ENCODE measurements around the gene GLI3.
A peak's percentile ranks its signal among the peaks of the same experiment; 100 is the strongest.

The GLI3 gene

DNA sequence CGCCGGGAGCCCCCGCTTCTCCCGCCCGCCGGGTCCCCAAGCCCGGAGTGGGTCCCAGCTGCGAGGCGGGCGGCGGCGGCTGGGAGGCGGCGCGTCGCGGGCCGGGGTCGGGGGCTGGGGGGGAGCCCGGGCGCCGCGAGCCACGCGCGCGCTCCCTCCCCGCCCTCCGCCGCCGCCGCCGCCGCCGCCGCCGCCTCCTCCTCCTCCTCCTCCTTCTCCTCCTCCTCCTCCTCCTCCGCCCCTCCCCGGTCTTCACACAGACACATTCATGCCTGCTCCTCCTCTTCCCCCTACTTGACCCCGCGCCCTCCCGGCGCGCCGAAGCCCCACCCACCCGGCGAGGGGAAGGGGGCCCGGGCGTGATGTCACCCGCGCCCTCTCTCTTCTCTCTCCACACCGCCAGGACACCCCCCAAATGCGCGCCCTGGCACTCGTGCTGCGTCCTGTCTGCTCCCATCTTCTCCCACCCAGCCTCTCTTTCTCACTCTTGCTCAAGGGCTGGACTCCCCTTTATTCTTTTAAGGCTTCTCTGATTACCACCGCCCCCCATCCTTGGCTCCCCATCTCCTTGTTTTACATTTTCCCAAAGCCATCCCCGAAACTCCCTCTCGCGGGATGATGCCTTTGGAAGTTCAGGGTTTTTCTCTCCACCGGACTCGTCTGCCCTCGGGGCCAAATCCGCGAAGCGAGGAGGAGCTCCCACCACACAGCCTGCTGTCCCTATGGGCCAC, 967 bp upstream of the GLI3 start:
- intact Hi-C loops (cut with DNase I), result loop anchor here (10.0 kb wide), 1 partner anchor 263 kb away; no protein-coding TSS in a partner anchor
- DNase-seq, result peak in 38 of 42 donors; percentile 19 to 79 (median 52)

DNA sequence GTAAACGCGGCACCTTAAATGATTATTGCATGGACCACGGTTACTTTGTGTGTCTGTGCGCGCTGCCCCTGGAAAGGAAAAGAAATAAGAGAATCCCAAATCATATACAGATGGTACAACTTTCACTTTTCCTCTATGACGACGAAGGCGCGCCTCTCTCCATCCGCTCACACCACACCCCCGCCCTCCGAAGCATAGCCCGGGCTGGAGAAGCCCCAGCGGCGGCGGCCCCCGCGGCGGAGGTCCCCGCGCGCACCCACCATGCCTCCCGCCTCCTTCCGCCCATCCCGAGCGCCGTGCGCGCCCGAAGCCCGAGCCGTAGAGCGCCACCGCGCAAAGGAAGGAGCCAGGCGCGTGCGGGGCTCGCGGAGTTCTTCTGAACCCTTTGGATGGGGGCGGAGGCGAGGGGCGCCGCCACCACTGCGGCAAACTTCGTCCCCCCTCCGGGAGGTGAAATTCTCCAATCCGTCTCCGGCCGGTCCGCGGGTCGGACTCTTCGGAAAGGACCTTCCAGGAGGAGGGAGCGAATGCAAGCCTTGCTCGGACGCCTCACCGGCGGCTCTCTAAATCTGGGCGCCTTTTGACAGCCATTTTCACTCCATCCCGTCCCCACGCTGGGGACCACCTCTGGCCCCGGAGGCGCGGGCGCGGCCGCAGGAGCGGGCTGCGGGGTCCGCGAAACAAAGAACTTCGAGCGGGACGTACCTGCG, 588 bp downstream of the GLI3 start:
- DNase-seq, result peak in 35 of 42 donors; percentile 7 to 72 (median 46)
- intact Hi-C loops (cut with DNase I), result loop anchor here (10.0 kb wide), 1 partner anchor 262 kb away; no protein-coding TSS in a partner anchor

DNA sequence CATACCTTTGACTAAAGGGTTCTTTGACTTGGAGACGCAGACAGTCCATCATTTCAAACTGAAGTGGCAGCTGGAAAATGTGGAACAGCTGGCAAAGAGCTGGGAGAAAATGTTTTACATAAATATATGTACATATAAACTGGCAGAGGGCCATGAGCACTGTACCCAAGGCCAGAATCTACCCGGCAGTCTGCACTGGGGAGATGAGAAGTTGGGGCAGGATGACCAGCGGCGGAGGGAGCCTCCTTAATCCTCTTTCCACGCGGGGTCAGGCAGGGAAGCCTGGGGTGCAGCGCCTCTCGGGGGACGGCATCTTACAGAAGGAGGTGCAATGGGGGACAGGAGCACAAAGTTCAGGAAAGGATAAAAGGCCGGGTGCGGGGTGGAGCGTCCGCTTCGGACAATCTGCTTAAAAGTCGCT, 1.3 kb downstream of the GLI3 start:
- DNase-seq, result peak in 1 of 42 donors; percentile 8
- intact Hi-C loops (cut with DNase I), result loop anchor here (10.0 kb wide), 1 partner anchor 261 kb away; no protein-coding TSS in a partner anchor

DNA sequence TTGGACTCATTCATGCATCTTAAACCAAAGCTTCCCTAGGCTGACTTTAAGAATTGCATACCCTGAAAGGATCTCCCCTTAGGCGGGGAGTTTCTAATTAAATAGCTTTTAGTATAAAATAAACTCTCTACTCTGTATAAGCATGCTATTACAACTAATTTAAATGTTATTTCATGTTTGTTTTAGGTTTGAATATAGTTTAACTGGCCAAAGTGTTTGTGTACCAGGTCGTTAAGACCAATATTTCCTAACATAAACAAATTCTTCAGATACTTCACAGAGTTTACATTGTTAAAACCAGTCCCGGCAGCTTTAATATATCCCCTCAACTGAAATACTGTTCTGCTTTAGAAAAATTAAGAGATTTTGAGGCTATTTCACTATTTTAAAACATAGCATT, 2.3 kb downstream of the GLI3 start:
- no peak for DNase-seq
- intact Hi-C loops (cut with DNase I), result loop anchor here (10.0 kb wide), 1 partner anchor 260 kb away; no protein-coding TSS in a partner anchor

DNA sequence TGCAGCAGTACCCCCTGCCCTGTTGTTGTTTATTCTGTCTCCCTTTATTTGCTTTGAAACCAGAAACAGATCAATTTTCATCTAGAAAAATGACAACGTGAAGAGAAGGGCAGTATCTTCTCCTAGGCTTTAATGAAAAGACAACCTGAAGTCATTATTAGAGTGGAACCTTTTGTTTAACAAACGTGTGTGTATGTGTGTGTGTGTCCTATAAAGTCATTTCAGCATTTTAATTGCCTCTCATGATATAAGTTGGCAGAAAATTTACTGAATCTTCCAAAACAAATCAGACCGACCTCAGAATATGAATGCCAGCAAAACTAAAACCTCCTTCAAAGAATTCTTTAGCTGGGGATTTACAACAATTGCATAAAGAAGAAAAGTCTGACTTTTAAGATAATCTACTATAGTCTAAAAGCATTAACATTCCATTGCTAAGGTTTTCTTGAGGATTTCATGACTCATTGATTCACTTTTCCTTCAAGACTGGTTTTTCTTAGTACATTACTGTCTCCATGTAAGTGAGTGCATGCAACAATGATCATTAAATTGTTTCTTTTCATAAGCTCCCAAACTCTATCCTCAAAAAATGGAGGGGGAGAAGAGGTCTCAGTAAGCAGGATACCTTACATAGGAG, 3.2 kb downstream of the GLI3 start:
- DNase-seq, result no peak
- intact Hi-C loops (cut with DNase I), result loop anchor here (10.0 kb wide), 1 partner anchor 259 kb away; no protein-coding TSS in a partner anchor

DNA sequence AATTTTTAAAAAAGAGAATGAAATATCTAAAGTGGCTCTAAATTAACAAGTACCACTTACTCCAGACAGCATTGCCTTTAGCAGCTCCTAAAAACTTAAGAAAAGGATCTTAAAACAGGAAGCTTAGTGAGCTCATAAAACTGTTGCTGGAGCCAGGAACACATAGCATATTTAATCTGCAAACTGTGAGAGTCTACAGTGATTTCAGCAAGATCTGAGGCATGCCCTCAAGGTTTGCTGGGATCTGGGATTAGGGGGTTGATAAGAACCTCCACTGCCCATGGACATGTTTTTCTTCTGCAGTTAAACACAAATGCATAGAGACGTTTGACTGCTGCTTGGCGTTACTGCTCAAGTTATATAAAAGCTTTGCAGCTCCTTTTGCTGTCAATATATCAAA, 3.8 kb downstream of the GLI3 start:
- DNase-seq, result no peak
- intact Hi-C loops (cut with DNase I), result loop anchor here (10.0 kb wide), 1 partner anchor 258 kb away; no protein-coding TSS in a partner anchor

DNA sequence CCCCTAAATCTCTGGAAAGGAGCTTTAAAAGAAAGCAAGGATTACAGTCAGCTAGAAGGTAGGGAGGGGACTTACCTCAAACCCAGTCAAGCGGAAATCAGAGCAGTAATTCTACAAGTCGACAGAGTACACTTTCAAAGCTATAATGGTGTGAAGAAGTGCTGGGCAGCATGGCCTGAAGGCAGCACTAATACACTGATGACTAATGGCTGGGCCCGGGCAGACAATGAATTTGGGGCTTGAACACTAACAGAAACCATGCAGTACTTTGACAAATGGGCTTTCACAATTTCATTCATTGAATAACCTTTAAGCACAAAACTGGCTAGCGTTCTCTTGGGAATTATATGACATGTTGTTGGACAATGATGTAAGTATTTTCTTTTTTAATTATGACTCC, 4.7 kb downstream of the GLI3 start:
- intact Hi-C loops (cut with DNase I), result loop anchor here (10.0 kb wide), 1 partner anchor 257 kb away; no protein-coding TSS in a partner anchor
- DNase-seq, result peak in 7 of 42 donors; percentile 10 to 67 (median 33)

DNA sequence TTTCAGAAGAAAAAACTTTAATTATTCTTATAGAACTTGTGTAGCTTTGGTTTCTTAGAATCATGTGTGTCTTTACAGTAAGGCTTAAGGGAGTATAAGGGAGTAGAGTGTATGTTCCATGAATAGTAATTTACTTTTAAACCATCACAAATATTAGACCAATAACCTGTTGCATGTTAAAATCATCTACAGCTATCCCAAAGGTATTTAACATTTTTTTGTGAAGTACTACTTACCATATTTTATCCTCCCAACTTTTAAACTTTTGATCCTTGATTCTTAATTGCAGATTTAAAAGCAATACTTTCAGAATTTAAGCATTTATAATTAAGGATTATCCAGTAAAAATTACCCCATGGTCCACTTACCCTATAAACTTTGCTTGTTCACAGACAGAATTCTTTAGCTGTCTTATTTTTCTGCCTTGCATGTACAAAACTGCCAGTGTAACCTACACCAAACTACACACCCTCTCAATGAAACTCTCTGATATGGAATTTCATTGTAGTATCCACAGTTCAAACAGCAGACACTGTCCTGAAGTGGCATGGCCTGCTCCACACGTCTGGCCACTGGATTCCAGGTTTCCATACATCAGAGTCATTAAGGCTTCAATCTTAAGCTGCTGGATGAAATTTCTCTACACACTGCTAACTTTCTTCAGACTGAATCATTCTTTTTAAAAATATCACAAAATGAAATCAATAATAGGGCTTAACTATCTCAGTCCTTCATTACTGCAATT, 5.8 kb downstream of the GLI3 start:
- DNase-seq, result no peak
- intact Hi-C loops (cut with DNase I), result loop anchor here (10.0 kb wide), 1 partner anchor 256 kb away; no protein-coding TSS in a partner anchor

DNA sequence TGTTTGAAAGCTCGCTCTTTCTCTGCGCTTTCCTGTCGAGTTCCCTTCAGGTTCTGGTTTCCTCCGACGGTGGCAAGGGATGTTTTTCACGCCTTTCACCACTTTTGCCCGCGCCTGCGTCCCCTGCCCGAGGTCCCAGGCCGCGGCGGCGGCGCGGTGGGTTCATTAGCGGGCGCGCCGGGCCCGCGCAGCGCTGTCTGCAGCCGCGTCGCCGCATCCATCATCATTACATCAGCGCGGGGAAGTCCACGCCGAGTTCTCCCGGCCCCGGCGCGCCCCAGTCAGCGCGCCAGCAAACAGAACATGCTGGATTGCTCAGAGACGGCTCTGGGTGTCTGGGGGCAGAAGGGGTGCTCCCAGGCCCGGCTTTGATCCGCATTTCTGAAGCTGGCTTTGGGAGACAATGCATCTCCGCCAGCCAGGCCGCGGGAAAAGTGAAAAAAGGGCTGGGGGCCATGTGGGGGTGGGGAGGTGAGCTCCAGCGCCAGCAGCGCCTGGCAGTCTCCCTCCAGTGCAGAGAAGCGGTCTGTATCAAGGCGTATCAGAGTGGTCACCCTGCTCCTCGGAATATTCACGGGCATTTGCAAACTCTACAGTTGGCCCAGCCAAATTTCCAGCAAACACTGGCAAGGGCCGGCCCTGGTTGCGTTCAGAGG, 8.9 kb downstream of the GLI3 start:
- intact Hi-C loops (cut with DNase I), result no loop called here

DNA sequence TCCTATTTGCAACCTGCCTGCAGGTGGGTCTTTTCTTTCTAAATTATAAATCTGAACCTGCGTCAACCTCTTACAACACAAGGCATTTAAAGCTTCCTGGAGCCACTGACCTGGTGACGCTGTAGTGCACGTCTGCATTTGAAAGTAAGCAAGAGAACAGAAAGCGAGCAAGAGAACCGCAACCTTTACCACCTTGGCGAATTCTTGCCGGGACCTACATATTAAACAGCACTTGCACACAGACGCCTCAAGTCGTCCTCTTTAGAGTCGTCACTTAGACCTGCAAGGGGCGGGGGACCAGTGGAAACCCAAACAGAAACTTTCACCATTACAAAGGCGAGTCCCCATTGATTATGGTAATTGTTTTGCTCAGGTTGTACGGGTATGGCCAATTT, 9.5 kb downstream of the GLI3 start:
- no peak for DNase-seq
- intact Hi-C loops (cut with DNase I), result no loop called here

More for the DNA sequence above, 8.9 kb downstream of the GLI3 start:
- DNase-seq, result peak in 22 of 42 donors; percentile 10 to 62 (median 26)

DNA sequence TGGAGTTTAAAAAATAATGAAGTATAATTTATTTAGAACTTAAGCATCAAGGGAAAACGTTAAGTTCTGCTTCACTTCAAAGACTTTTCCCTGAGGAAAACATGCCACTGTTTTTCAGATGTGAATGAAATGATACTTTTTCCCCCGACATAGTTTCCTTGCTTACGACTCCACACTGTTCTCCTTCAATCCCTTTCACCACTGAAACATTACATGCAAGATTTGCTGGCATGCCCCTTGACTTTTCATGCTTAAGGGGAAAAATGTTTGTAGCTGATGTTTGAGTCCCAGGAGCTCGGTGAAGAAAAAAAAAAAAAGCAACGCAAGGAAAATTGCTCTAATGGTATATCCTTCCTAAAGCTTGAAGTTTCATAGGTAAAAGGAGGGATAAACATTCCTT, 10.0 kb downstream of the GLI3 start:
- intact Hi-C loops (cut with DNase I), result no loop called here
- DNase-seq, result no peak

DNA sequence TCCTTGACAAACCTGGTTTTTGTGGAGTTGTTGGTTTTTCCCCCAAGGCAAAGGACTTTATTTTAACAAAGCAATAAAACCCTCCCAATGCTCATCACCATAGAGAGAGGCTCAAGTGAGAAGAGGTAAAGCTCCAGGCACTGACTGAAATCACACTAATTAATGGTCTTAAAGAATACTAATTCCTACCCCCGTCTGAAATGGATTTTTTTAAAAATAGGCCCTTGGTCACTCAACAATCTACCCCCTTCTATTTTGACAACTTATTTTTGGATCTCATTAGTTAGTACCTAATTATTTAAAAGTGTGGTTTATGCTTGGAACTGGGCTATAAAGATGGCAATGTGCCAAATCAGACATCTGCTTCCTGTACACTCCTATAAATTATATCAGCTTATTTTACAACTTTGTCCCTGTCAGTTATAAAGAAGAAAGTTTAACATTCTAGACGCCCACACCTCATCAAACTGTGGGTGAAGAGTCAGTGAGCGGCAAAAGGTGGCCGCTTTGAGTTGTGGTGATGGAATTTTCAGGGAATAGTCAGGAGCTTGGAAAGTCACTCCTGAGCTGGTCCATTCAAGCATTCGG, 10.6 kb downstream of the GLI3 start:
- intact Hi-C loops (cut with DNase I), result no loop called here
- DNase-seq, result no peak

DNA sequence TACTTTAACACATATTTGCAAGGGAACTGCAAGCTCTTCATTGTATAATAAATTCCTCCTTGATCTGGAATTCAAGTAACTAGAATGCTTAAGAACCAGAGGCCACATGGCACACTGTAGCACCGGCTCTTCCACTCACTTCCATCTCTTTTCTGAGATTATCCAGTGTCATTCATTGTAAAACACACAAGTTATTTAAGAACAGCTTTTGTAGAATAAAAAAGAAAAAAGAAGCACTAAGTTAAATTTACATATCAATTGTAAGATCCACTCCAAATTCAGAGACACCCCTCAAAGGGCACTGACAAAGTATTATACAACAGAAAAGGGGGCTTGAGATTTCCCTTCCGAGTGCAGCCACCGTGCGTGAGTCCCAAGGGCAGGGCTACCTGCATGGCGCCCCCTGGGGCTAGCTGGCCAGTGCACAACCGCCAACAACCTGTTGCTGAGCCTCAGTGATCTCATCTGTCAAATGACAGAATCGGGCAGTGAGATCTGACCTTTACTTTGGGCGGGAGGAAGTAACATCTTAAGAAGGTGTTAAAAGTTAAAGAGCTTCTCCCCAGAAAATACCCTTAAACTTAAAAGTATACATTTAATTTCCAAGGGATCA, 12.5 kb downstream of the GLI3 start:
- intact Hi-C loops (cut with DNase I), result no loop called here
- no peak for DNase-seq

DNA sequence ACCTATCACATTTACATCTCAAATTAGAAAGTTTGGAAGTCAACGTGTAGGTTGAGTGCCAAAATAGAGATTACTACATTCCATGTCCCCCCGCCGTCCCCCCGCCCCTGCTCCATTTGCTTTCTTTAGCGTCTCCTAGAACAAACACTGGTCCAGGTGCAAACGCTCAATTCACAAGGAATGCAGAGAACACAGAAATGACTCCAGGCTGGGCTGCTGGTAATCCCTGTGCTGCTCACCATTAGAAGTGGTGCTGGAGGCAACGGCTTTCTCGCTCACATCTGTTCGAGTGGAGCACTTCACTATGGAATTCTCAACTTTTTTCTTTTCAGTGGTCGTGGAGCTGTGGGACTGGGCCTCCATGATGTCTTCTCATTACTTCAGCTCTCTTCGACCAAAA, 14.1 kb downstream of the GLI3 start:
- DNase-seq, result no peak
- intact Hi-C loops (cut with DNase I), result no loop called here

DNA sequence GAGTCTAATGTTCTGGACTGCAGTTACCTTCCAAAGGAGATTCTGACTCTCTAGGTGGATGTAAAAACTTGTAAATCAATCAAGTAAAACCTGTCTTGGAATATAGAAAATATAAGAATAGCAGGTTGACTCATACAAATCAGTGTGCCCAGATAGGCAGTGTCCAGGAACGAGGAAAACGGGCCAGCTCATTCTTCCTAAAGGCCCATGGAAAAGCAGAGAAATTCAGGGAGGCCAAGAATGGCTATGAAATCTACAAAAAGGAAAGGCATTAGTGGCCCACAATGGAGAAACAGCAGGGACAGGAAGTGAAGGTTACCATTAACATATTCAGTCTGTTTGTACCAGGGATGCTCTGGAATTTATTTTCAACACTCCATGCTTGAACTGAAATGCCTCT, 14.9 kb downstream of the GLI3 start:
- intact Hi-C loops (cut with DNase I), result no loop called here
- no peak for DNase-seq

DNA sequence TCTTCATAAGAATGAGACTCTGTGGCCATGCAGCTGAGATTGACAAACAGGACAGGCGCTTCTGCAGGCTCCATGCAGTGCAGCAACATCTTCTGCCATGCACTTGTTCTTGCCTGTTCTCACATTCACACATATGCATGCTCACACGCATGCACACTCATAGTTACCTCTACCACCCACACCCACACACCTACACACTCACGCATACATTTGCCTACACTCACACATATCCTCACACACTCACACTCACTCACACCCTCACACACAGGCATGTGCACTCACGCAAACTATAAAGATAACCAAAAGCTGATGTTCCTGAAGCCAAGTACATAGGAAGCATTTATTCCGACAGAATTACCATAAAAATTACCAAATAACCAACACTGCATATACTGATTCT, 15.7 kb downstream of the GLI3 start:
- no peak for DNase-seq

DNA sequence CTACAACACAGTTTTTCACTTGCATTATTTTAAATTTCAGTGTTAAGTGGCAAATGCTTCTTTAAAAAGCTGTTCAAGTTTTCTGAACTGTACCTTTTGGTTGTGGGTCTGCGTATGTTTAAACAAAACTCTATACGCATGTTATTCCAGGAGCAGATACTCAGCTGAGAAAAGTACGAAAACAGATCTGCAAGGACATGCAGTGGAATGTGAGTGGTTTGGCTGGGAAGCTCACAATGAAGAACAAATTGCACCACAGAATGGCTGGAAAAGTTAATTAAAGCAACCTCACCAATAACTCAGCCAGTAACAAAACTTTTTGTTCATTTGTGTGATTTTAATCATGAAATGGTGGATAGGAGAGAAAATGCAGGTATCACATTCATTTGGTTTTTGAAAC, 17.6 kb downstream of the GLI3 start:
- no peak for DNase-seq
- intact Hi-C loops (cut with DNase I), result no loop called here

More for the DNA sequence above, 15.7 kb downstream of the GLI3 start:
- intact Hi-C loops (cut with DNase I), result no loop called here

DNA sequence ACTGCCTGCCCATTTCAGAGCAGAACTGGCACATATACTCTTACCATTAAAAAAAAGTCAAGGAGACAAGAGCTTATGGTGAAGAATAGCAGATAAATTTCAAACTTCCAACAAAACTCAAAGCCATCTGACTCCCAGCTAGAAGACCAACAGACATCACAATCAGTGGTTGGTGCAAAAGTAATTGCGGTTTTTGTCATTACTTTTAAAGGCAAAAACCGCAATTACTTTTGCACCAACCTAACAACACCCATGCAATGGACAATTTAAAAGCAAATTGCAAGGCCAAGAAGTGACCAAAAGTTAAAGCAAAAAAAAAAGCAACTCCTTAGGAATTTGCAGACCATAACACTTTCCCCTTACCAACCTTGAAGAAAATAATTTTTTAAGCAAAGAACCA, 18.8 kb downstream of the GLI3 start:
- intact Hi-C loops (cut with DNase I), result no loop called here
- DNase-seq, result no peak

All from head of caudate nucleus (tissue), 42 donors.